ENCODE measurements around the gene TNFRSF8. TPM values are rescaled to one million over a fixed set of nuclear protein-coding genes. Genes with fewer than 3 reads are reported as not detected.
A peak's percentile ranks its signal among the peaks of the same experiment; 100 is the strongest.

Gene TNFRSF8
- total RNA-seq, 4 donors from 2014 or later: 0.83 to 2.8 (median 2.3) TPM

GRCh38 chr1:12145616-12146342 is 82.7 kb downstream of the TNFRSF8 start:
- Histone ChIP-seq H3K4me1 (peaks cover 22 to 51% (median 47%) of the 10 kb centered on the region in 4 donors), H3K9me3 (peaks cover 0 to 5% (median 2%) of the 10 kb centered on the region in 4 donors), H3K4me3 (no peak overlapping the region), H3K27me3 (no peaks in the 10 kb centered on the region), H3K36me3 (no peaks in the 10 kb centered on the region), H3K27ac (replicated peaks in 1 of 4) (peak overlapping the region; percentile 26 to 75 (median 59))
- intact Hi-C loops (cut with DNase I): no loop called here
- no peak for DNase-seq (ENCODE audit: extremely low spot score)
- WGBS: 75% methylated on average over 6 of the region's 12 CpGs
- TF ChIP-seq POLR2AphosphoS5 (IDR thresholded peaks at IDR 0.05) (no peak), POLR2A (IDR thresholded peaks at IDR 0.05; ENCODE audit: low read depth) (no peak), CTCF (IDR thresholded peaks at IDR 0.05) (no peak), EP300 (IDR thresholded peaks at IDR 0.05) (no peak)

- peak overlapping the region; percentile 26 to 75 (median 59) for H3K27ac ChIP-seq (replicated peaks in 1 of 4)
- no peaks in the 10 kb centered on the region for H3K27me3 ChIP-seq
- intact Hi-C loops (cut with DNase I): no loop called here
Measured at GRCh38 chr1:12146343-12147112, 83.4 kb downstream of the TNFRSF8 start.

GRCh38 chr1:12147201-12147701 is 84.1 kb downstream of the TNFRSF8 start:
- DNase-seq (ENCODE audit: extremely low spot score): no peak

More at GRCh38 chr1:12146343-12147112, 83.4 kb downstream of the TNFRSF8 start:
- Histone ChIP-seq H3K36me3 (no peaks in the 10 kb centered on the region), H3K4me3 (no peak overlapping the region), H3K4me1 (peaks cover 22 to 51% (median 48%) of the 10 kb centered on the region in 4 donors), H3K9me3 (peaks cover 0 to 5% (median 2%) of the 10 kb centered on the region in 4 donors)
- 91% methylated on average over 12 of the region's 20 CpGs for WGBS
- TF ChIP-seq CTCF (IDR thresholded peaks at IDR 0.05) (no peak), EP300 (IDR thresholded peaks at IDR 0.05) (no peak), POLR2A (IDR thresholded peaks at IDR 0.05; ENCODE audit: low read depth) (no peak), POLR2AphosphoS5 (IDR thresholded peaks at IDR 0.05) (no peak)
- no peak for DNase-seq (ENCODE audit: extremely low spot score)

GRCh38 chr1:12148160-12148957 is 85.3 kb downstream of the TNFRSF8 start:
- H3K27ac ChIP-seq (replicated peaks in 1 of 4): peak overlapping the region; percentile 44 to 75 (median 62)
- WGBS: 75% methylated on average over 8 of the region's 8 CpGs

More at GRCh38 chr1:12147201-12147701, 84.1 kb downstream of the TNFRSF8 start:
- TF ChIP-seq POLR2AphosphoS5 (IDR thresholded peaks at IDR 0.05) (peak; percentile 6 to 41), POLR2A (IDR thresholded peaks at IDR 0.05; ENCODE audit: low read depth) (no peak)
- intact Hi-C loops (cut with DNase I): no loop called here
- Histone ChIP-seq H3K36me3 (no peaks in the 10 kb centered on the region), H3K9me3 (peaks cover 0 to 5% (median 2%) of the 10 kb centered on the region in 4 donors), H3K4me1 (peaks cover 22 to 53% (median 50%) of the 10 kb centered on the region in 4 donors), H3K4me3 (no peak overlapping the region), H3K27ac (replicated peaks in 1 of 4) (peak overlapping the region; percentile 44 to 75 (median 62)), H3K27me3 (no peaks in the 10 kb centered on the region)
- 87% methylated on average over 8 of the region's 8 CpGs for WGBS

More at GRCh38 chr1:12148160-12148957, 85.3 kb downstream of the TNFRSF8 start:
- no peak for TF ChIP-seq POLR2A (IDR thresholded peaks at IDR 0.05; ENCODE audit: low read depth)
- no peak for TF ChIP-seq POLR2AphosphoS5 (IDR thresholded peaks at IDR 0.05)
- TF ChIP-seq EP300 (IDR thresholded peaks at IDR 0.05): no peak
- TF ChIP-seq CTCF (IDR thresholded peaks at IDR 0.05): no peak
- H3K36me3 ChIP-seq: no peaks in the 10 kb centered on the region
- no peaks in the 10 kb centered on the region for H3K27me3 ChIP-seq
- DNase-seq (ENCODE audit: extremely low spot score): no peak
- no peak overlapping the region for H3K4me3 ChIP-seq
- H3K4me1 ChIP-seq: peaks cover 18 to 56% (median 48%) of the 10 kb centered on the region in 4 donors
- intact Hi-C loops (cut with DNase I): no loop called here
- H3K9me3 ChIP-seq: peaks cover 0 to 5% (median 2%) of the 10 kb centered on the region in 4 donors

Data from esophagus muscularis mucosa (tissue), 4 donors.